ENCODE measurements around the gene PARP11.

PARP11 gene

DNA sequence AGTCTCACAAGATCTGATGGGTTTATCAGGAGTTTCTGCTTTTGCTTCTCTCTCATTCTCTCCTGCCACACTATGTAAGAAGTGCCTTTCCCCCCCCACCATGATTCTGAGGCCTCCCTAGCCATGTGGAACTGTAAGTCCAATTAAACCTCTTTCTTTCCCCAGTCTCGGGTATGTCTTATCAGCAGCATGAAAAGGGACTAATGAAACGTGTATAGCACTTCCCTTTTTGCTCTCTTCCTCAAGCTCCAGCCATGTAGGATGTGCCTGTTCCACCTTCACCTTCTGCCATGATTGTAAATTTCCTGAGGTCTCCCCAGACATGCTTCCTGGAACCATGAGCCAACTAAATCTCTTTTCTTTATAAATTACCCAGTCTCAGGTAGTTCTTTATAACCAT lies 113.3 kb downstream of the PARP11 start:
- H3K9ac ChIP-seq (ENCODE audit: low read depth, low read length, poor library complexity, severe bottlenecking), result no peak overlapping the region
- no peak overlapping the region for H3K4me2 ChIP-seq (ENCODE audit: low read depth, low read length, poor library complexity, severe bottlenecking)
- H3K79me2 ChIP-seq (ENCODE audit: insufficient read depth, low read length), result no peaks in the 10 kb centered on the region
- peaks cover under 1% of the 10 kb centered on the region for H3K4me1 ChIP-seq (ENCODE audit: insufficient read depth, low read length, poor library complexity, severe bottlenecking)
- H2AFZ ChIP-seq (ENCODE audit: low read length), result no peak overlapping the region
- H4K20me1 ChIP-seq (ENCODE audit: insufficient read depth, low read length, poor library complexity, severe bottlenecking), result no peaks in the 10 kb centered on the region
- H3K9me3 ChIP-seq (ENCODE audit: insufficient read depth, low read depth, low read length), result no peaks in the 10 kb centered on the region
- no peaks in the 10 kb centered on the region for H3K27me3 ChIP-seq (ENCODE audit: insufficient read depth, low read length, poor library complexity, severe bottlenecking)
- H3F3A ChIP-seq (ENCODE audit: low read depth), result no peaks in the 10 kb centered on the region
- no peaks in the 10 kb centered on the region for H3K36me3 ChIP-seq (ENCODE audit: insufficient read depth, low read length)
- no peaks in the 10 kb centered on the region for H3K9me2 ChIP-seq (replicated peaks; ENCODE audit: low read depth, low read length)
- TF ChIP-seq EZH2phosphoT487 (IDR thresholded peaks at IDR 0.05; ENCODE audit: borderline replicate concordance), result no peak
- TF ChIP-seq, protein P1, sequence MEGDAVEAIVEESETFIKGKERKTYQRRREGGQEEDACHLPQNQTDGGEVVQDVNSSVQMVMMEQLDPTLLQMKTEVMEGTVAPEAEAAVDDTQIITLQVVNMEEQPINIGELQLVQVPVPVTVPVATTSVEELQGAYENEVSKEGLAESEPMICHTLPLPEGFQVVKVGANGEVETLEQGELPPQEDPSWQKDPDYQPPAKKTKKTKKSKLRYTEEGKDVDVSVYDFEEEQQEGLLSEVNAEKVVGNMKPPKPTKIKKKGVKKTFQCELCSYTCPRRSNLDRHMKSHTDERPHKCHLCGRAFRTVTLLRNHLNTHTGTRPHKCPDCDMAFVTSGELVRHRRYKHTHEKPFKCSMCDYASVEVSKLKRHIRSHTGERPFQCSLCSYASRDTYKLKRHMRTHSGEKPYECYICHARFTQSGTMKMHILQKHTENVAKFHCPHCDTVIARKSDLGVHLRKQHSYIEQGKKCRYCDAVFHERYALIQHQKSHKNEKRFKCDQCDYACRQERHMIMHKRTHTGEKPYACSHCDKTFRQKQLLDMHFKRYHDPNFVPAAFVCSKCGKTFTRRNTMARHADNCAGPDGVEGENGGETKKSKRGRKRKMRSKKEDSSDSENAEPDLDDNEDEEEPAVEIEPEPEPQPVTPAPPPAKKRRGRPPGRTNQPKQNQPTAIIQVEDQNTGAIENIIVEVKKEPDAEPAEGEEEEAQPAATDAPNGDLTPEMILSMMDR (conservative IDR thresholded peaks at IDR 0.05; ENCODE audit: low read length), result no peak
- no peak overlapping the region for H3K4me3 ChIP-seq (ENCODE audit: low read length, poor library complexity, severe bottlenecking)
